H1 (cell line): ENCODE measurements around the gene TEX2.

Experiments used
- CREB1 ChIP-seq: IDR thresholded peaks from 2 replicates; pipeline ENCODE4 v1.6.1; 2012; ENCODE audit warnings: inconsistent platforms
- SUZ12 ChIP-seq: fragments of 200-600 bp; sonication (generic); IDR thresholded peaks from 2 replicates; pipeline ENCODE4 v1.6.1; 2012; ENCODE audit warnings: mild to moderate bottlenecking, inconsistent platforms, low read length, moderate library complexity, mixed read lengths
- TAF1 ChIP-seq: IDR thresholded peaks from 2 replicates; pipeline ENCODE4 v1.6.1; 2011; ENCODE audit warnings: mild to moderate bottlenecking, low read depth, low read length

DNA sequence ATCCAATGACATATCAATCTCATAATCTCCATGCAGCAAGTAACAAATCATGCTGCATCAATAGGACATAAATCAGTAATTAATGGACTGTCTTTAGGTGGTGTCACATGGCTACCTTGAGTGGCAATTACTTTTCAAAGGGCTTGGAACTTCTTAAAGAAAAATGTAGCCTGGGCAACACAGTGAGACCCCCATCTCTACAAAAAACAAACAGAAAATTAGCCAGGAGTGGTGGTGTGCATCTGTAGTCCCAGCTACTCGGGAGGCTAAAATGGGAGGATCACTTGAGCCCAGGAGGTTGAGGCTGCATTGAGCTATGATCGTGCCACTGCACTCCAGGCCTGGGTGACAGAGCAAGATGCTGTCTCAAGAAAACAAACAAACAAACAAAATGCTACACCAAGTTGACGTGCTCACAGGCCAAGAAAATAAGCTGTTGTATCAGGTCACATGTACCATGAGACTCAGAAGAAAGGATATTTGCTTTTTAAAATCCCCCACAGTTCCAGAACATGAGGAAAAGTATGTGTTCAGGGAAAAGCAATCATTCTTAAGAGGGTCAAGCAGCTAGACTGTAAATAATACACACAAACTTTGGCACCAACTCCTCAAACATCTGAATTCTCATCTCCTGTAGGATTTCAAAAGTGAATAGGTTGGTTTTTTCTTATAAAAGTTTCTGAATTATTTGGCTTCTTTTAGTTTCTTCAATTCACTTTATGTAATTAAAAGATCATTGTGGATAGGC is 109.3 kb downstream of the TEX2 start:
- TF ChIP-seq CREB1 = no peak
- TF ChIP-seq TAF1 = no peak
- TF ChIP-seq SUZ12 = no peak
